ENCODE results near the gene TVP23C.

TVP23C gene

DNA sequence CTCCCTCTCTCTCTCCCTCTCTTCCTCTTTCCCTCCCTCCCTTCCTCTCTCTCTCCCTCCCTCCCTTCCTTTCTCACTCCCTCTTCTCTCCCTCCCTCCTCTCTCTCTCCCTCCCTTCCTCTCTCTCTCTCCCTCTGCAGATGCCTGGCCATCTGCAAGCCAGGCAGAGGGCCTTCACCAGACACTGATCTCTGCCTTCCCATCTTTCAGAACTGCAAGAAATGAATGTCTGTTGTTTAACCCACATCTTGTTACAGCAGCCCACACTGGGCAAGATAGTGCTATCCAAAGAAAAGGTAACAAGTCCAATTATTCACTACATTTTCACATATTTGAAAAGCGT is 69.6 kb downstream of the TVP23C start:
- Histone ChIP-seq H3K9me3 (ENCODE audit: control insufficient read depth, insufficient read depth, low read length) (peaks cover 2% of the 10 kb centered on the region; the same call in 1 of the 2 replicates), H3K36me3 (ENCODE audit: insufficient read depth, low read length) (no peaks in the 10 kb centered on the region), H3K9ac (ENCODE audit: low read depth, low read length) (no peak overlapping the region), H3K4me1 (ENCODE audit: insufficient read depth, low read length) (peaks cover 32% of the 10 kb centered on the region)

DNA sequence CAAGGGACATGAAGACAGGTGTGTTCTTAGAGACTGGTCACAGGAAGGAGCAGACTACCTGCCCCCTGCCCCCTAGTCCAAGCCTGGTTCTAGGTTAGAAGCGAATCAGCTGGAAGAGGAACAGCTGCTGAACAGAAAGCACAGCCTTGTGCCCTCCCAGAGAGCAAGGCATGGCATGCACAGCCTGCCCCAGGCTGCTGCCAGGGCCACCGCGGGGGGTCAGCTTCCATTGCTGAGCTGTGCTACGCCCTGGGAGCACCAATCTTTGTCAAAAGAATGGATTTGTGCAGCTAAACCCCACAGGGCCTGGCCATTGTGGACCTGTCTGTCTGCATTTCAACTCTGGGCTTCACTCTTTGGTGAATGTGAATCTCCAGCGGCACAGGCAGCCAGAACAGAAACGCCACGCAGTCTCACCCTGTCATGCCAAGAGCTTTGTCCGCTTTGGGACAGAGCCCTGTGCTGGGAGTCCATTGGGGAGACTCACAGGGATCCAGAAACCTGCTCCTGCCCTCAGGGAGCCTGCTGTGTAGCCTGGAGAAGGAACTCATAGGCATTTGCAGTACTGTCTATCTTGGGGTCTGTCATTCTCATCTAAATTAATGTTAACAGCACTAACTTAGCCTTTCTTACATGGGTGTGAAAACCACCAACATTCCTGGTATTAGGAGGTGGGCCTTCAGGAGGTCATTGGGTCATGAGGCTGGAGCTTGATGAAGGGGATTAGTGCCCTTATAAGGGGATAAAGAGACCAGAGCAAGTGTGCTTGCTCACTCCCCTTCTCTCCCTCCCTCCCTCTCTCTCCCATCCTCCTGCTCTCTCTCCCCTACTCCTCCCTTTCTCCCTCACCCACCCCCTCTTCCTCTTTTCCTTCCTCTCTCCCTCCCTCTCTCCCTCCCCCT is 70.2 kb downstream of the TVP23C start:
- no peak overlapping the region for H3K9ac ChIP-seq (ENCODE audit: low read depth, low read length)
- peaks cover 32% of the 10 kb centered on the region for H3K4me1 ChIP-seq (ENCODE audit: insufficient read depth, low read length)
- H3K36me3 ChIP-seq (ENCODE audit: insufficient read depth, low read length): no peaks in the 10 kb centered on the region
- H3K9me3 ChIP-seq (ENCODE audit: control insufficient read depth, insufficient read depth, low read length): peaks cover 2% of the 10 kb centered on the region; the same call in 1 of the 2 replicates

DNA sequence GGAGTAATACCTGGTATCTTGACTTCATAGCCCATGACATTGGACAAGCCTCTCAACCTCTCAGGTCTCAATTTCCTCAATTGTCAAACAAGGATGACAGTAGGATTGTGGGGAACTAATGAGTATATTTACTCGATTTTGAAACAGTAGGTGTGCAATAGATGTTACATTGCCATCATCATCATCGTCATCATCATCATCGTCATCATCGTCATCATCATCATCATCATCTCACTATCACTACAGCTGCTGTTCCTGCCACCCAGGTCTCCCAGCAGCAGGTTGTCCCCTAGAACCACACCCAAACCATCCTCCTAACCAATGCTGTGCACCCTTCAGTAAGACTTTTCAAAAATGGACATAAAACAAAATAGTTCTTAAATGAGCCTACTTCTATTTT is 71.1 kb downstream of the TVP23C start:
- H3K9me3 ChIP-seq (ENCODE audit: control insufficient read depth, insufficient read depth, low read length): peaks cover 2% of the 10 kb centered on the region; the same call in 1 of the 2 replicates
- H3K36me3 ChIP-seq (ENCODE audit: insufficient read depth, low read length): no peaks in the 10 kb centered on the region
- H3K4me1 ChIP-seq (ENCODE audit: insufficient read depth, low read length): peaks cover 32% of the 10 kb centered on the region
- H3K9ac ChIP-seq (ENCODE audit: low read depth, low read length): no peak overlapping the region

DNA sequence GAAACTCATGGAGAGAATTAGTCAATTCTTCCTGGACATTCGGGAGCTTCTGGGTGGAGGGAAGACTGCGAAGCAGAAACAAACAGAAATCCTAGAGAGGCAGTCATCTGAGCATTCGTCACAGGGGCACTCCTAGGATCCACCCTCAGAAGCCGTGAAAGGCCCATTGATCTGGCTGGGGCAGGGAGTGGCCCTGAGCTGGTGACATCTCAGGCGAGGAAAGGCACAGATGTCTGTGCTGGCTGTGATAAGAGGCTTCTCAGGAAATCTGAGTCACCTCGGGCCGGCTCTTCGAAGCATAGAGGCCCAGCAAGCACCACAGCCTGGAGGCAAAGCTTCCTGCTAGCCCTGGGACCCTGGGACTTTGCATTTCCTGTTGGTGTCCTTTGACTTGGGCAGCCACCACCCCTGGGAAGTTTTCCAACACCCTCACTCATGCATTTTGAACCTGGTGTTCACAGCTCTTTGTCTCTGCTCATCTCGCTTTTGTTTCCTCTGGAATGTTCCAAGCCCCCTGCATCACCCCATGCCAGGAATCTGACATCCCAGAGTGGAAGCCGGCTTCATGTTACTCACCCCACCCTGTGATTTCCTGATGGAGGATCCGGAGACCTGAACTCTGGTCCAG is 72.5 kb downstream of the TVP23C start:
- Histone ChIP-seq H3K9ac (ENCODE audit: low read depth, low read length) (peak overlapping the region; percentile 6; the same call in 1 of the 2 replicates), H3K9me3 (ENCODE audit: control insufficient read depth, insufficient read depth, low read length) (peaks cover 2% of the 10 kb centered on the region; the same call in 1 of the 2 replicates), H3K4me1 (ENCODE audit: insufficient read depth, low read length) (peaks cover 32% of the 10 kb centered on the region), H3K36me3 (ENCODE audit: insufficient read depth, low read length) (peaks cover 5% of the 10 kb centered on the region; the same call in 1 of the 2 replicates)

DNA sequence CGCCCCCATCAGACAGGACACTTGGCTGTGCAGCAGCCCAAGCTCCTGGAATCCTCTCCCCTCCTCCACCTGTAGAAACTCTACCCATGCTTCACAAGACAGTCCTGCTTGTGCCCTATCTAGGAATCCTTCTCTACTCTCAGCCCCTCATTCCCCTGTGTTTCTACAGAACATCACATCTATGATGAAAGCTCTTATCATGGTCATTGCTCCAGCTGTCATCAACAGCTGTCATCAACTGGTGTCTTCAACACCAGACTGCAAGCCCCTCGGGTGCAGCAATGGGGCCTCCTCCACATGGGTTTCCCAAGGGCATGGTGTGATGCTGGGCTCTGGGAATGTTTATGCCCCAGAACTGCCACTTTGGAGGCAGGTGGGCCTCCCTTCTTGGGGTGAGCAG is 74.7 kb downstream of the TVP23C start:
- Histone ChIP-seq H3K4me1 (ENCODE audit: insufficient read depth, low read length) (peaks cover 40% of the 10 kb centered on the region), H3K36me3 (ENCODE audit: insufficient read depth, low read length) (peaks cover 6% of the 10 kb centered on the region; the same call in 1 of the 2 replicates), H3K9me3 (ENCODE audit: control insufficient read depth, insufficient read depth, low read length) (no peaks in the 10 kb centered on the region), H3K9ac (ENCODE audit: low read depth, low read length) (no peak overlapping the region)

DNA sequence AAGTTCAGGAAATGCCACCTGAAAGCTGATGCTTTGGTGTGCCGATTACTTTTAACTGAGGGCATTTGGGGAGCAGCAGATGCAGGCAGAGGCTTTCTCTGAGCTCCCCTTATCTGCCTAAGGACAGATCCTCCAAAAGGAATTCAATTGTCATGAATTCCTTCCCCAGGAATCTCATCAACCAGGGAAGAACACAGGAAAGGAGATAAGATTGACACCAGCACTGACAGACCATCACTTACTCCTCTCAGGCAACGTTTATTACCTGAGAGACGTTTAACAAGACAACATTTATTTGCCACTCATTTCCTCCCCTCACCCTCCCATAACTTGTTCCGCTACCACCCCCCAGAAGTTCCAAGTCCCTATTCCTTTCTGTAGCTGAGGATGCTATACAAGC is 78.2 kb downstream of the TVP23C start:
- Histone ChIP-seq H3K9ac (ENCODE audit: low read depth, low read length) (no peak overlapping the region), H3K9me3 (ENCODE audit: control insufficient read depth, insufficient read depth, low read length) (no peaks in the 10 kb centered on the region), H3K36me3 (ENCODE audit: insufficient read depth, low read length) (peaks cover 10% of the 10 kb centered on the region; the same call in 1 of the 2 replicates), H3K4me1 (ENCODE audit: insufficient read depth, low read length) (peaks cover 10% of the 10 kb centered on the region)

DNA sequence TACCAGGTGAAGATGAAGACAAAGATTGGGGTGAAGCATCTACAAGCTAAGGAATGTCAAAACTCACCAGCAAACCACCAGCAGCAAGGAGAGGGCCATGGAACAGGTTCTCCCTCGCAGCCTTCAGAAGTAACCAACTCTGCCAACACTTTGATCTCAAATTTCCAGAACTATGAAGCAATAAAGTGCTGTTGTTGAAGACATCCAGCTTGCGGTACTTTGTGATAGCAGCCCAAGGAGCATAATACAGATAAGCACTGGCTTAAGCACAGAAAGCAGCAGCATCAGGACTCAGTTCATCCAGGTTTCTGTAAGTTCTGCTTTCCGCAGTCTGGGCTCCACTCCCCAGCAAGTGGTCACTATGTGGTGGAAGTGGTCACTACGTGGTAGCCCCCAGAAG is 79.9 kb downstream of the TVP23C start:
- Histone ChIP-seq H3K9ac (ENCODE audit: low read depth, low read length) (no peak overlapping the region), H3K9me3 (ENCODE audit: control insufficient read depth, insufficient read depth, low read length) (no peaks in the 10 kb centered on the region), H3K36me3 (ENCODE audit: insufficient read depth, low read length) (peaks cover 10% of the 10 kb centered on the region; the same call in 1 of the 2 replicates), H3K4me1 (ENCODE audit: insufficient read depth, low read length) (peaks cover 15% of the 10 kb centered on the region)

DNA sequence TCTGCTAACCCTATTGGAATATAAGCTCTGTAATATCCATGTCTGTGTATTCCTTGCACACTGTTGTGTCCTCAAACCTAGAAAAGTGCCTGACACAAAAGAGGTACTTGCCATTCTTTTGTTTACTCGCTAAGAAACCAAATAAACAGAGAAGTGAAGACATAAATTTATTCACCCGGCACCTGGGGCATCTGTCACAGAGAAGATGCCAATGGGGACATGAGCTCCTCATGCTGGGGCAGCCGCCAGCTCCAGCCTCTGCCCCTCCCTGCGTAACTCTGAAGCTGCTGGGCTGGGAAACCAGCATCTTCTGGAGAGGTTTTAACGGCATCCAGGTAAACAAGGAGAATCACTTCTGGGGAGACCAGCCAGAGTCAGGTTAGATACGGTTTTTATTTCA is 80.8 kb downstream of the TVP23C start:
- Histone ChIP-seq H3K9ac (ENCODE audit: low read depth, low read length) (no peak overlapping the region), H3K9me3 (ENCODE audit: control insufficient read depth, insufficient read depth, low read length) (no peaks in the 10 kb centered on the region), H3K4me1 (ENCODE audit: insufficient read depth, low read length) (peaks cover 15% of the 10 kb centered on the region), H3K36me3 (ENCODE audit: insufficient read depth, low read length) (peaks cover 10% of the 10 kb centered on the region; the same call in 1 of the 2 replicates)

DNA sequence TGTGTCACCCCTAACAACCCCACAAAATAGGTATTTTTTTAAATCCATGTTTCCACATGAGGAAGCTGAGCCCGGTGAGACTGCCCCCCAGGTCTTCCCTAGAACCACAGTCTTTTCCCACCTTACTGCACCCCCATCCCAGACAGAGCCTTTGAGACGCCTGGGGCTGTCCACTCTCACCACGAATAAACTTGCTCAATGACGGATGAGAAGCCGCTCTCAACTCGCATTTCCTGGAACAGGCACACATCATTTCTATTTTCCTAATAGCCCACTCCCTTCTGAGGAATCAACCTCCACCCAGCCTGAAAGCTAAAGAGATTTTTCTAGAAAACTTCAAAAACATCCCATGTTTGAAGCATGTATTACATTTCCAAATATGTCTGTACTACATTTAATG is 81.8 kb downstream of the TVP23C start:
- Histone ChIP-seq H3K4me1 (ENCODE audit: insufficient read depth, low read length) (peaks cover 15% of the 10 kb centered on the region), H3K9me3 (ENCODE audit: control insufficient read depth, insufficient read depth, low read length) (no peaks in the 10 kb centered on the region), H3K9ac (ENCODE audit: low read depth, low read length) (no peak overlapping the region), H3K36me3 (ENCODE audit: insufficient read depth, low read length) (peaks cover 9% of the 10 kb centered on the region; the same call in 1 of the 2 replicates)

DNA sequence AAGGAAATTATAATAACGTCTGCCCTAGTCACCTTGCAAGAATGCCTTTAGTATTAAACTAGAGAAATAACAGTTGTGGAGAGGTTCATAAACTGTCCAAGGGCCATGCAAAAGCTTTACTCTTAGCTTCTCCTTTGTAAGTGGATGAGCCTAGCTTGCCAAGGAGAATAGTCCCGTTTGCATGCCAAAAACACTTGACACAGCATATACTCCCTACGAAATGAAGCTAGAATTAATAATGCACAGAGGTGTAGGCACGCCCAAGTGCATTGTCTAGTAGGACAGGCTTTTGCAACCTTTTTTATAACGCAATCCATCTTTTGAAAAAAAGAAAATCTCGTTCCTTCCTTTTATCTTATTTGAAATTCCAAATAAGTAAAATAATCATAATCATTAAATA is 83.1 kb downstream of the TVP23C start:
- no peak overlapping the region for H3K9ac ChIP-seq (ENCODE audit: low read depth, low read length)
- peaks cover 14% of the 10 kb centered on the region for H3K4me1 ChIP-seq (ENCODE audit: insufficient read depth, low read length)
- no peaks in the 10 kb centered on the region for H3K9me3 ChIP-seq (ENCODE audit: control insufficient read depth, insufficient read depth, low read length)
- peaks cover 5% of the 10 kb centered on the region; the same call in 1 of the 2 replicates for H3K36me3 ChIP-seq (ENCODE audit: insufficient read depth, low read length)

DNA sequence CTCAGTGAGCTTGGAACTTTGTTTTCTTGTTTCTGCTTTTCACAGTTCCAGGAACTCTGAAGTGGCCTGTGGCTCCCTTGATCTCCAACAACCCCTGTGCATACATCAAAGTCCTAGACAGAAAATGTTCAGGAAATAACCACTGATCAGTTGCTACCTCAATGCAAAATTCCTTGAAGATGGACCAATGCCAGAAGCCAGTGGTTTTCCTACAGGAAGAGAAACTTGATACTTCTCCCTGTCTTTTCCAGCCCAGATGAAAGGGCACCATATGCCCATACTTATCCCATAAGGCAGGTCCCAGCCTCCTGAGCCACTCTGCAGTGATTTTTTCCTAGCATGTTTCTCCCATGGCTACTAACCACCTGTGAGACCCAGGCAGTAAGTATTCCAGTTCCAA is 83.6 kb downstream of the TVP23C start:
- Histone ChIP-seq H3K9me3 (ENCODE audit: control insufficient read depth, insufficient read depth, low read length) (no peaks in the 10 kb centered on the region), H3K4me1 (ENCODE audit: insufficient read depth, low read length) (peaks cover 9% of the 10 kb centered on the region), H3K36me3 (ENCODE audit: insufficient read depth, low read length) (peaks cover 5% of the 10 kb centered on the region; the same call in 1 of the 2 replicates), H3K9ac (ENCODE audit: low read depth, low read length) (no peak overlapping the region)

DNA sequence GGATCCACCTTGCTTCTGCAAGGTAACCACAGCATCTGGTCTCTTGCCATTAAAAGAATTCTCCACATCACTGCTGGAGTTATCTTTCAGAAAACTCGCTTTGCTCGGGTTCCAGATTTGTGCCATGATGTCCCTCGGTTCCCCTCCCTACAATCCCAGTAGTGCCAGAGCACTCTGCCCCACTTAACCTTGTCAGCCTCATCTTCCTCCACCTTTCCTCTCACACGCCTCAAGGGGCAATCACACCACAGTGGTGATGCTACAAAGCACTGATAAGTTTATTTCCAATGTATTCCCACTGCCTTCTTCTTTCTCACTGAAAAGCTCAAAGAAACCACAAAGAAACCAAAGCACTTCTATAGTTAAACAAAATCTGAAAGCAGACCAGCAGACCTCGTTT is 84.4 kb downstream of the TVP23C start:
- H3K9ac ChIP-seq (ENCODE audit: low read depth, low read length): no peak overlapping the region
- H3K9me3 ChIP-seq (ENCODE audit: control insufficient read depth, insufficient read depth, low read length): no peaks in the 10 kb centered on the region
- peaks cover 7% of the 10 kb centered on the region for H3K4me1 ChIP-seq (ENCODE audit: insufficient read depth, low read length)
- peaks cover 5% of the 10 kb centered on the region; the same call in 1 of the 2 replicates for H3K36me3 ChIP-seq (ENCODE audit: insufficient read depth, low read length)

DNA sequence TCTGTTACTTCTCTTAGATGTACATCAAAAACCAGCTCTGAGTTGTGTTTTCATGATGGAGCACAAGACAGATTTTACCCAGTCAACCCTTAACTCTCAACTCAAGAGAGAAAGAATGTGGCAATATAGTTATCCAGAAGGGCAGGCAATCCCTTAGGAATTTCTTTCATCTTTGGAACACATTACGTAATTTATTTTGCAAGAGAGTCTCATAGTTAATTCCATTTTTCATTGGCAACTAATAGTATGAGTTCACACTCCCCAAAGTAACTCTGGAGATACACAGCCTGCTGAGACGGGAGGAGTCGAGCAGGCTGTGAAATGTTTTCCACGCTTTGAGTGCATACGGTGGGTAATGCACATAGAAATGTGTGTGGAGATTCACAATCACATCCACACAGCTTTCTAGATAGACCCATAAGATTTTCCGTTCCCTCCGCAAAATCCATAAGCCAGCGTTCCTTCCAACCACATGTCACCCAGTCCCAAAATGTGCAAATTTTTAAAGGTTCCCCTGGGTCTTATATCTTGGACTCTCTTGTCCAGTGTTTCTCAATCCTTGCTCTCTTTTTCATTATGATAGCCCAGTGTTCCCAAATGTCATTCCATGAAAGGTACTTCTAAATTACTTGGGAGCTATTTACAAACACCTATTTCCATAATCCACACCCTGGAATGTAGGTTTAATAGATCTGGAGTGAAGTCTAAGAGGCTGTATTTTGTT is 87.5 kb downstream of the TVP23C start:
- Histone ChIP-seq H3K36me3 (ENCODE audit: insufficient read depth, low read length) (no peaks in the 10 kb centered on the region), H3K4me1 (ENCODE audit: insufficient read depth, low read length) (peaks cover 13% of the 10 kb centered on the region), H3K9me3 (ENCODE audit: control insufficient read depth, insufficient read depth, low read length) (no peaks in the 10 kb centered on the region), H3K9ac (ENCODE audit: low read depth, low read length) (no peak overlapping the region)

DNA sequence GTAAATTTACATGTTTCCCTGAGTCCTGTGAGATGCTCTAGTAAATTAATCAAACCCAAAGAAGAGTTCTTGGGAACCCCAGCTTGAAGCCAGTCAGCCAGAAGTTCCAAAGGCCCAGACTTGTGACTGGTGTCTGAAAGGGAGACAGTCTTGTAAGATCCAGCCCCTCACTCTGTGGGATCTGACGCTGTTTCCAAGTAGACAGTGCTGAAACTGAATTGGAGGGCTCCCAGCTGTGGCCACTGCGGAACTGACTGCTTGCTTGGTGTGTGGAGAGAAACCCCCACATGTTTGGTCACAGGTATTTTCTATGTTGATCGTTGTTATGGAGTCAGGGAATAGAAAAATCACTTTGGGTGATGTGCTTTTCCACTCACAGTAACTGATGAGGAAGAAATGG is 90.4 kb downstream of the TVP23C start:
- Histone ChIP-seq H3K36me3 (ENCODE audit: insufficient read depth, low read length) (no peaks in the 10 kb centered on the region), H3K9me3 (ENCODE audit: control insufficient read depth, insufficient read depth, low read length) (no peaks in the 10 kb centered on the region), H3K9ac (ENCODE audit: low read depth, low read length) (no peak overlapping the region)

More for the DNA sequence above, 90.4 kb downstream of the TVP23C start:
- H3K4me1 ChIP-seq (ENCODE audit: insufficient read depth, low read length): peaks cover 6% of the 10 kb centered on the region; the same call in 1 of the 2 replicates

Measured in ES-I3 (cell line).